Measurements from ENCODE around the gene NOXRED1.
A peak's percentile ranks its signal among the peaks of the same experiment; 100 is the strongest.

NOXRED1 gene, protein sequence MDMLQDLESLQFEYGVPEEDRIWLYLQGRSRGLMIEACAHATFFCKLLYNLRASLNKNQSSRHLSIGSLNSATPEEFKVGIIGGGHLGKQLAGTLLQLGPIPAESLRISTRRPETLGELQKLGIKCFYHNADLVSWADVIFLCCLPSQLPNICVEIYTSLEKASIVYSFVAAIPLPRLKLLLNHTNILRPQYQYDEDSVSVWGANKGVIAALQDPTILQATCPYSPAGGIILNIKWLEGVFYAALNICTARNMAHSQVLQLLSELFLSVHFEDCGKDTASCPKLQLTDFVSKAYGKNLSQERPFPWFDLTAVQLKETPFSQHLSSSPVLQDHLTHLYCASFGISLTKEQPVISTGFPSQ

DNA sequence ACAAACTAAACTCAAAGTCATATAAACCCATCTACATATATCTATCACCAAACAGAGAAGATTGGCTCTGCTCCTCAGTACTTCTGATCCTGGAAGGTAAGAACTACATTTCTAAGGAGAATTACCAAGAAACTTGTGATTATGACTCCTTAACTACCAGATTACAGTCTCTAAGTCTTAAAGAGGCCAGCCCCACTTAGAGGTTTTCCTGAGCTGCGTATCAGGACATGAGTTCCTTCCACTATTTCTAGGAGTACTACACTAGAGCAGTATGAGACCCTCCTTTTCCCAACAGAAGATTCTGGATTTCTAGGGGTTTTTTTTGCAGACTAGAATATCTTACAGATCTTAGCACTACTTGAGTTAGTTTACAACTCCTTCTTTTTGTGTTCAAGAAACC, at the start of gene NOXRED1:
Gene NOXRED1 (minus strand): TSS at position 101 of the 400 bp plus-strand sequence. CDS start 634 bp downstream, outside the sequence.
- WGBS (ENCODE audit: insufficient coverage, insufficient read length), result no CpG with 5 or more reads among the region's 1 CpG
- H3K27me3 ChIP-seq (ENCODE audit: control insufficient read depth, insufficient read depth, low read length), result no peaks in the 10 kb centered on the region
- peaks cover 8% of the 10 kb centered on the region for H3K36me3 ChIP-seq (ENCODE audit: control insufficient read depth, insufficient read depth, low read length)
- H3K9me3 ChIP-seq (ENCODE audit: control insufficient read depth, insufficient read depth, low read length), result no peaks in the 10 kb centered on the region
- no peak within 1 kb of the TSS for H3K27ac ChIP-seq (ENCODE audit: low read length)
- H3K4me3 ChIP-seq (ENCODE audit: low read length), result no peak within 1 kb of the TSS
- no peak for DNase-seq (ENCODE audit: low read depth, low spot score)
- H3K4me1 ChIP-seq (ENCODE audit: control insufficient read depth, insufficient read depth, low read length), result peaks cover 2% of the 10 kb centered on the region; the same call in 1 of the 2 replicates

DNA sequence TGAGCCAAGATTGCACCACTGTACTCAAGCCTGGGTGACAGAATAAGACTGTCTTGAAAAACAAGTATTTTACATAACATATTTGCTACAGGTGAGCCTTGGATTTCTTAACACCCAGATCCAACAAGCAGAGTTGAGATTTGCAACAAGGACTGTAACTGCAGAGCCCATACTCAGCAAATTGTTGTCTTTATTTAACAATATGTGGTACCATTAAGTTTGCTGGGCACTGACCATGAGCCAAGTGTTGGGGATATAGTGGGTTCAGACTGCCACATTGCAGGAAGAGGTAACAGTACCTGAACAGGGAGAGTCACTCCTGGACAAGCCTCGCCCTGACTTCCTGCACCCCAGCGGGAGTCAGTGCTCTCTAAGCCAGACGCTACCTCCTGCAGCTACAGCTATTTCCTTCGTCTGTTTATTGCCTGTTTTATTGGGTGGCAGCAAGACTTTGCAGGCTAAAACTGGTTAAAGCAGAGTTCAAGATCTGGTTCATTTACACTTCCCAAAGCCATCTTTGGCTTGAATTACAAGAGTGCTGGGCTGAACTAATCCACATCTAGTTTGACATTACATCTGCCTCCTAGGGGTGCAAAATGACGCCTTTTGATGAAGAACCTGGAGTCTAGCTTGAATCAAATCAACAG, 47.0 kb upstream of the NOXRED1 start:
- Histone ChIP-seq H3K9me3 (ENCODE audit: control insufficient read depth, insufficient read depth, low read length) (no peaks in the 10 kb centered on the region), H3K27me3 (ENCODE audit: control insufficient read depth, insufficient read depth, low read length) (no peaks in the 10 kb centered on the region), H3K4me3 (ENCODE audit: low read length) (no peak overlapping the region), H3K27ac (ENCODE audit: low read length) (no peak overlapping the region), H3K36me3 (ENCODE audit: control insufficient read depth, insufficient read depth, low read length) (peaks cover 11% of the 10 kb centered on the region; the same call in 1 of the 2 replicates), H3K4me1 (ENCODE audit: control insufficient read depth, insufficient read depth, low read length) (no peaks in the 10 kb centered on the region)
- no CpG with 5 or more reads among the region's 5 CpGs for WGBS (ENCODE audit: insufficient coverage, insufficient read length)
- DNase-seq (ENCODE audit: low read depth, low spot score), result no peak

DNA sequence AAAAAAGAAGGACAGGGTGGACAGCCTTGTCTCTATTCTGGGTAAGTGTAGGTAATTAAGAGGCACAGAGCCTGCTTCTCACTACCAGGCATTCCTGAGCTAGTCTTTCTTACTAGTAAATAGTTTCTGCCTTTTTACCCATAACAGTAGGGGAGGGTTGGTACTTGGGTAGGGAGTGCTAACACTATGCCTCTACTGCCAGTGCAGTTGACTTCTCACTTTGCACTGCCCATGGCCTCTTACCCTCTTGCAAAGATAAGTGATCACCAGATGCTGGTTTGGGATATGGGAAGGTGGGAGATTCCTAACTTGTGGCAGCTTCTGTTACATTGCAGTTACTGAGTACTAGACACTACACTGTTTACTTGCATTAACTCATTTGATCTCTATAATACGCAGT, 46.2 kb upstream of the NOXRED1 start:
- Histone ChIP-seq H3K9me3 (ENCODE audit: control insufficient read depth, insufficient read depth, low read length) (no peaks in the 10 kb centered on the region), H3K36me3 (ENCODE audit: control insufficient read depth, insufficient read depth, low read length) (peaks cover 17% of the 10 kb centered on the region; the same call in 1 of the 2 replicates), H3K27me3 (ENCODE audit: control insufficient read depth, insufficient read depth, low read length) (no peaks in the 10 kb centered on the region), H3K4me3 (ENCODE audit: low read length) (no peak overlapping the region), H3K4me1 (ENCODE audit: control insufficient read depth, insufficient read depth, low read length) (no peaks in the 10 kb centered on the region), H3K27ac (ENCODE audit: low read length) (no peak overlapping the region)
- no CpG with 5 or more reads among the region's 1 CpG for WGBS (ENCODE audit: insufficient coverage, insufficient read length)
- DNase-seq (ENCODE audit: low read depth, low spot score), result no peak

DNA sequence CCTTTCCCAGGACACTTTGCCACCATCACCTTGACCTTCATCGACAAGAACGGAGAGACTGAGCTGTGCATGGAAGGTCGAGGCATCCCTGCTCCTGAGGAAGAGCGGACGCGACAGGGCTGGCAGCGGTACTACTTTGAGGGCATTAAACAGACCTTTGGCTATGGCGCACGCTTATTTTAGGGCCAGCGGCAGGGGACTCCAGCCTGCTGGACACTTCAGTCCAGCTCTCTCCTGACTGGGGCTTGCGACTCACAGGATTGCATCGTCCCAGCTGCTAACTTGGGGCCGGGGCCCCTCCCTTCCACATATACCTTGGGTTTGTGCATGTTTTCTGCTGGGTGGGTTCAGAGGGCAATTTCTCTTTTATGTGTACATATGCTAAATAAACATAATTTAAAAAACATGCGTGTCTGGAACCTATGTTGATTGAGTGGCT, 45.8 kb upstream of the NOXRED1 start:
- Histone ChIP-seq H3K9me3 (ENCODE audit: control insufficient read depth, insufficient read depth, low read length) (no peaks in the 10 kb centered on the region), H3K36me3 (ENCODE audit: control insufficient read depth, insufficient read depth, low read length) (peaks cover 19% of the 10 kb centered on the region; the same call in 1 of the 2 replicates), H3K27me3 (ENCODE audit: control insufficient read depth, insufficient read depth, low read length) (no peaks in the 10 kb centered on the region), H3K27ac (ENCODE audit: low read length) (no peak overlapping the region), H3K4me3 (ENCODE audit: low read length) (no peak overlapping the region), H3K4me1 (ENCODE audit: control insufficient read depth, insufficient read depth, low read length) (no peaks in the 10 kb centered on the region)
- no CpG with 5 or more reads among the region's 14 CpGs for WGBS (ENCODE audit: insufficient coverage, insufficient read length)
- DNase-seq (ENCODE audit: low read depth, low spot score), result no peak

DNA sequence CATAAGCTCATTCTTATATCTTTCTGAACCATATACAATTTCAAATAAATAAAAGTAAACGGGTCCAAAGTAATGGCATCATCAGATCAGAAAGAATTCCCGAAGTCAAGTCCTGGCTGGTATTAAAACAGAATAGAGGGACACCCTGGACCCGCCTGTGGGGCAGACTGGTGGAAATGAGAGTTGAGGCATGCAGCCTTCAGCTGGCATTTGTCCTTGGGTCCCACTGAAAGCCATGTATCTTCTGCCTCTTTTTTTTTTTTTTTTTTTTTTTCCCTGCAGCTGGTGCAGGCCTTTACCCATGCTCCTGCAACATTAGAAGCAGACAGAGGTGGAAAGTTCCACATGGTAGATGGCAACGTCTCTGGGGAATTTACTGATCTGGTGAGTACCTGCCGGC, 44.5 kb upstream of the NOXRED1 start:
- Histone ChIP-seq H3K27ac (ENCODE audit: low read length) (no peak overlapping the region), H3K27me3 (ENCODE audit: control insufficient read depth, insufficient read depth, low read length) (no peaks in the 10 kb centered on the region), H3K36me3 (ENCODE audit: control insufficient read depth, insufficient read depth, low read length) (peaks cover 22% of the 10 kb centered on the region; the same call in 1 of the 2 replicates), H3K9me3 (ENCODE audit: control insufficient read depth, insufficient read depth, low read length) (no peaks in the 10 kb centered on the region), H3K4me3 (ENCODE audit: low read length) (no peak overlapping the region), H3K4me1 (ENCODE audit: control insufficient read depth, insufficient read depth, low read length) (no peaks in the 10 kb centered on the region)
- WGBS (ENCODE audit: insufficient coverage, insufficient read length), result no CpG with 5 or more reads among the region's 5 CpGs
- DNase-seq (ENCODE audit: low read depth, low spot score), result no peak

DNA sequence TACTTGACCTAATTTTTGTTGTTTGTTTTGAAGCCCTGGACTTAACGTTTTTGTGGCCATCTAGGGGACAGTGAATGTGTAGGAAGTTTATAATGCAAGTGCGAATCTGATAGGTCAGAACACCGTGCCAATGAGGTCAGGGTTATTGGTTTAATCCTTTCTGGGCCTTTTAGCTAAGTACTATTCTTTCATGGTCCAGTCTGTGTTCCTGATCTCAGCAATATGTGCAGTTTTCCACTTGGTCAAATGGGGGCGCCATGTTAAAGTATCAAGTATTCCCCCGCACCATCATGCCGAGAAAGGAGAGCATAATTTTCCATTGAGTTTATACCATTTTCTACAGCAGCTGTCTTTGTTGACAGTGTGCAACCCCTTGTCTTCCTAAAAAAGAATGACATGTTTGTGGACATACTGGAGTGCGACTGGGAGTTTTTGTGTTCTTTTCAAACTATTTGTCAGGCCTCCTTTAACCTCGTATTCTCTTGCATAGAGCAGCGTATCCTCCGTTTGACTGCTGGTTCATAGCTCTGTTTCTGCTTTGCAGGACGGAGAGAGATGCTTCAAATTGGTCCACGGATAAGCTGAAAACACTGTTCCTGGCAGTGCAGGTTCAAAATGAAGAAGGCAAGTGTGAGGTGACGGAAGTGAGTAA, 35.9 kb upstream of the NOXRED1 start:
- no peaks in the 10 kb centered on the region for H3K4me1 ChIP-seq (ENCODE audit: control insufficient read depth, insufficient read depth, low read length)
- no peaks in the 10 kb centered on the region for H3K9me3 ChIP-seq (ENCODE audit: control insufficient read depth, insufficient read depth, low read length)
- no CpG with 5 or more reads among the region's 13 CpGs for WGBS (ENCODE audit: insufficient coverage, insufficient read length)
- H3K4me3 ChIP-seq (ENCODE audit: low read length), result peak overlapping the region; percentile 94; the same call in 1 of the 2 replicates
- H3K27ac ChIP-seq (ENCODE audit: low read length), result no peak overlapping the region
- peaks cover 15% of the 10 kb centered on the region; the same call in 1 of the 2 replicates for H3K36me3 ChIP-seq (ENCODE audit: control insufficient read depth, insufficient read depth, low read length)
- DNase-seq (ENCODE audit: low read depth, low spot score), result peak; percentile 52
- no peaks in the 10 kb centered on the region for H3K27me3 ChIP-seq (ENCODE audit: control insufficient read depth, insufficient read depth, low read length)

DNA sequence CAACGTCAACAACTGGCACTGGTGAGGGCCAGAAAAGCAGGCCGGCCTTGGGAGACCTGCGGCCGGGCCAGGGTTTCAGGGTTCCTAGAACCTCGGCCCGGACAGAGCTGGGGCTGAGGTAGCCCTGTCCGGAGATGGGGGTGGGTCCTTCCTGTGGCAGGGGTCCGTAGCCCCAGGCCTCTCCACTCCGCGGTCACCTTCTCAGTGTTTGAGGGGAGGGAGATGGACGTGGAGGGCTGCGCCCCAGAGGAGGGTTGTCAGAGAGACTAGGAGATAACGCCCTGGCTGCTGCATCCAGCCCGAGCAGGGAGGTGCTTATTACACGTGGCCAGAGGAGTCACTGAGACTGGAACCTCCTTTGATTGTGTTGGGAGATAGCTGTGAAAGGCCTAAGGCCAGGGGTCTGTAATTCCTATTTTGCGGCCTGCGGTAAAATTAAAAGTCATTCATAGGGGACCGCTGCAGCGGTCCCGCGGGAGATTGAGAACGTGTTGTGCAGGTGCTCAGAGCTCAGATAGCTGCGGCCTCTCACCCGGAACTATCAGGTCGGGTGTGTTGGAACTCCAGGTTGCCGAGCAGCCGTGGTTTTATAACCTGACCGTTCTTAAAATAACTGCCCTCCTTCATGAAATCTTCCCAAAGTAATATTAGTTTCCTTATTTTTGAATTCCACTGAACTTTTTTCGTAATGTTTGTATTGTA, 35.1 kb upstream of the NOXRED1 start:
- no peak for DNase-seq (ENCODE audit: low read depth, low spot score)
- peak overlapping the region; percentile 94 for H3K4me3 ChIP-seq (ENCODE audit: low read length)
- H3K9me3 ChIP-seq (ENCODE audit: control insufficient read depth, insufficient read depth, low read length), result no peaks in the 10 kb centered on the region
- H3K4me1 ChIP-seq (ENCODE audit: control insufficient read depth, insufficient read depth, low read length), result no peaks in the 10 kb centered on the region
- H3K36me3 ChIP-seq (ENCODE audit: control insufficient read depth, insufficient read depth, low read length), result peaks cover 15% of the 10 kb centered on the region; the same call in 1 of the 2 replicates
- no CpG with 5 or more reads among the region's 29 CpGs for WGBS (ENCODE audit: insufficient coverage, insufficient read length)
- no peaks in the 10 kb centered on the region for H3K27me3 ChIP-seq (ENCODE audit: control insufficient read depth, insufficient read depth, low read length)
- no peak overlapping the region for H3K27ac ChIP-seq (ENCODE audit: low read length)

DNA sequence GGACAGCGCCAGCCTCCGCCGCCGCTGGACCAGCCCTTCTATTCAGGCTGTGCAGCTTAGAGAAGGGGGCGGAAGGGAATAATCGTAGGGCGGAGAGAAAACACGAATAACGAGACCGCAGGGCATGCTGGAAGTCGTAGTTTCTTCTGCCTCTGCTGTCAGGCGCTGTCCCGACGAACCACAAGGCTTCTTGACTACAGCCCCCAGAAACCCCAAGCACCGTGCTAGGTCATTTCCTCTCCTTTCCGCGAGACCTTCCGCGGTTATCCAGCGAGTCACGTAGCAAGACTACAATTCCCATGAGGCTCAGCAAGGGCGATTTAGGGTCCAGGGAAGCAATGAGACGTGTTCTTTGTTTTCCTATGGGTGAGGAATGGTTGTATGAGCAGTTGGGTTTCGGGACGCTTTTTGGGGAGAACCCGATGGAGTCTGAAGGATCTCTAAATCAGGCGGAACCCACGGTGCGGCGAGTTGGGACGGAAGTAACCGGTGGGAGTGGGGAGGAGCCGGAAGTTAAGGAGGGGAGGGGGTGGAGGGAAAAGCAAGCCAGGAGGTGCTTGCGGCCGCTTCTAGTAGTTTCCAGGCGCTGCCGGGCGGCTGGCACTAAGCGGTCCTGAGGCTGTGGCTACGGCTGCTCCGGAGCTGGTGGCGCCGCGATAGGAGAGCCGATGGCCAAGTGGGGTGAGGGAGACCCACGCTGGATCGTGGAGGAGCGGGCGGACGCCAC, 34.4 kb upstream of the NOXRED1 start, which contains the start of the genes AHSA1 and VIPAS39:
Gene AHSA1 (plus strand): TSS at position 572 of the 727 bp plus-strand sequence. CDS start 97 bp downstream, at position 669.
Gene VIPAS39 (minus strand): TSS at position 80 of the 727 bp plus-strand sequence. CDS start 3,499 bp downstream, outside the sequence.
- no peaks in the 10 kb centered on the region for H3K9me3 ChIP-seq (ENCODE audit: control insufficient read depth, insufficient read depth, low read length)
- peaks cover 11% of the 10 kb centered on the region; the same call in 1 of the 2 replicates for H3K36me3 ChIP-seq (ENCODE audit: control insufficient read depth, insufficient read depth, low read length)
- no peak within 1 kb of the TSS for H3K27ac ChIP-seq (ENCODE audit: low read length)
- DNase-seq (ENCODE audit: low read depth, low spot score), result peak; percentile 99
- no peaks in the 10 kb centered on the region for H3K27me3 ChIP-seq (ENCODE audit: control insufficient read depth, insufficient read depth, low read length)
- H3K4me3 ChIP-seq (ENCODE audit: low read length), result peak within 1 kb of the TSS; percentile 94
- H3K4me1 ChIP-seq (ENCODE audit: control insufficient read depth, insufficient read depth, low read length), result no peaks in the 10 kb centered on the region
- WGBS (ENCODE audit: insufficient coverage, insufficient read length), result no CpG with 5 or more reads among the region's 50 CpGs

DNA sequence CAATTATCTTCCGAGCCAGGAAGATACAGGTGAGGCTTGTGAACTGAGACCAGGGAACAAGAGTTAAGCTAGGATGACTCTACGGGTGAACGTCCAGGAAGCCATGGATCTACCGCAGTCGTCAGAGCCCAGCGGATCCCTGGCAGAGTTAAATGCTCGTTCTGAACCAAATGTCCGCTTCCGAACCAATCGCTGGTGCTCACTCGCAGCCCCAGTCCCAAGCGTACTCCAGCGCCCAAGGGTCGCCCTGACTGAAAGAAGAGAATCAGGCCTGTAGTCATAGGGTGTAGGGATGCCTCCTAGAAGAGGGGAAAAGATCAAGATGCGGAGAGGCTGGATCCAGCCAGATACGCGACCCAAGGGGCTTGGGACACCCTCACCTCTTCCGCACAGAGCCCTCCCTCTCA, 33.8 kb upstream of the NOXRED1 start:
- DNase-seq (ENCODE audit: low read depth, low spot score), result no peak
- no CpG with 5 or more reads among the region's 18 CpGs for WGBS (ENCODE audit: insufficient coverage, insufficient read length)
- Histone ChIP-seq H3K27ac (ENCODE audit: low read length) (no peak overlapping the region), H3K9me3 (ENCODE audit: control insufficient read depth, insufficient read depth, low read length) (no peaks in the 10 kb centered on the region), H3K36me3 (ENCODE audit: control insufficient read depth, insufficient read depth, low read length) (peaks cover 6% of the 10 kb centered on the region; the same call in 1 of the 2 replicates), H3K4me3 (ENCODE audit: low read length) (peak overlapping the region; percentile 85; the same call in 1 of the 2 replicates), H3K4me1 (ENCODE audit: control insufficient read depth, insufficient read depth, low read length) (no peaks in the 10 kb centered on the region), H3K27me3 (ENCODE audit: control insufficient read depth, insufficient read depth, low read length) (no peaks in the 10 kb centered on the region)

All from iPS DF 6.9 (cell line).